ENCODE results near the gene MICALL1. TPM values are rescaled to one million over a fixed set of nuclear protein-coding genes. Genes with fewer than 3 reads are reported as not detected.

Gene MICALL1
- total and polyA plus RNA-seq, 9 of the 15 experiments (the other 6 are each of a cell fraction or from before 2014, with no cell fraction given) = 0.32 to 21.5 (median 6.1) TPM

GRCh38 chr22:37932821-37933578 lies 26.9 kb downstream of the MICALL1 start:
- DNase-seq (ENCODE audit: extremely low read depth in 1 of 4, low spot score in 3 of 4) (no peak), FAIRE-seq (no peak), ATAC-seq (no peak)
- no peak overlapping the region for H2AFZ ChIP-seq (ENCODE audit: low read depth, low read length)
- no peak overlapping the region for H3K4me2 ChIP-seq (ENCODE audit: insufficient read depth, low read length)
- no peaks in the 10 kb centered on the region for H3K9me1 ChIP-seq (ENCODE audit: control insufficient read depth, insufficient read depth, low read length)
- peak overlapping the region in 1 of 2 experiments; percentile 38; a peak in 1 of 4 replicates for H3K9ac ChIP-seq (ENCODE audit: insufficient read depth in 1 of 2, low read depth in 2 of 2, low read length in 2 of 2)
- ChIA-PET POLR2A (interaction anchor here (0.6 to 2.0 kb wide), 3 partner anchors 23 to 69 kb away, joined by 3 to 4 read pairs (median 4); no protein-coding TSS in a partner anchor), CTCF (ENCODE audit: low intra/inter-chr PET ratio) (interaction anchor here (0.5 to 1.4 kb wide), 3 partner anchors 45 to 141 kb away, joined by 3 to 5 read pairs (median 3); no protein-coding TSS in a partner anchor)
- peaks cover 9 to 24% of the 10 kb centered on the region in 2 experiments; a peak in 4 of 5 replicates for H3K4me1 ChIP-seq (replicated peaks in 1 of 2; ENCODE audit: control insufficient read depth in 2 of 2, insufficient read depth in 2 of 2, low read length in 2 of 2)
- in situ Hi-C loops (cut with MboI) = no loop called here
- H3K9me3 ChIP-seq (replicated peaks; ENCODE audit: control insufficient read depth, insufficient read depth, low read depth, low read length) = no peaks in the 10 kb centered on the region
- no peak overlapping the region for H3K4me3 ChIP-seq
- peaks cover 5% of the 10 kb centered on the region; the same call in 1 of the 3 replicates for H3K36me3 ChIP-seq (ENCODE audit: control insufficient read depth, insufficient read depth, low read length)
- no peaks in the 10 kb centered on the region for H3K79me2 ChIP-seq (ENCODE audit: control insufficient read depth, insufficient read depth, low read length)
- 76% methylated on average over 15 of the region's 21 CpGs for WGBS (ENCODE audit: insufficient coverage, low coverage, missing lambda C conversion rate)
- no peaks in the 10 kb centered on the region for H3K27me3 ChIP-seq (ENCODE audit: control insufficient read depth in 2 of 2, insufficient read depth in 2 of 2, low read length in 2 of 2)
- no TSS peak for BruUV-seq (replicated peaks)
- intact Hi-C loops (cut with micrococcal nuclease) = no loop called here
- peak overlapping the region; percentile 4; the same call in 1 of the 3 replicates for H3K27ac ChIP-seq (ENCODE audit: extremely low read depth, low read depth, low read length)
- no peaks in the 10 kb centered on the region for H4K20me1 ChIP-seq (replicated peaks; ENCODE audit: control insufficient read depth, insufficient read depth, low read length)
- TF ChIP-seq ZNF589 (CRISPR knock-in tag; IDR thresholded peaks at IDR 0.05; ENCODE audit: low read depth) (no peak), STAT6 (CRISPR knock-in tag; IDR thresholded peaks at IDR 0.05) (no peak), ZNF23 (CRISPR knock-in tag; IDR thresholded peaks at IDR 0.05) (no peak), ZNF318 (IDR thresholded peaks at IDR 0.05; ENCODE audit: borderline replicate concordance in 1 of 2, low read depth in 1 of 2) (no peak), RBM39 (optimal IDR thresholded peaks at IDR 0.05; ENCODE audit: low read depth, low read length) (no peak), RBM25 (IDR thresholded peaks at IDR 0.05; ENCODE audit: low read depth, low read length, severe bottlenecking) (no peak)

Measured in K562 (cell line).